ENCODE measurements around the gene CTSK.
"Not testable (repeated sequence)": the region's sequence is repeated elsewhere in the genome, so short reads cannot be mapped to it uniquely, and the experiment has no call there.

- not testable (repeated sequence) for TF ChIP-seq CTCF (conservative IDR thresholded peaks at IDR 0.05; ENCODE audit: low read depth, low read length); EZH2 (IDR thresholded peaks at IDR 0.05; ENCODE audit: borderline replicate concordance, low read depth, low read length, poor library complexity, severe bottlenecking)
Measured at GRCh38 chr1:150767704-150768103, 40.4 kb downstream of the CTSK start.
